HG03025 (cell line): ENCODE results near the gene CPNE2.

Source experiments
- ATAC-seq: cut with Tn5 transposase; IDR thresholded peaks from one replicate; pipeline ENCODE4 v1.9.1; 2021; ENCODE audit warnings: mild to moderate bottlenecking, moderate library complexity; ENCODE audit not compliant: unreplicated experiment, low FRiP score

CPNE2 gene

GRCh38 chr16:57140931-57141668 lies 48.7 kb downstream of the CPNE2 start:
- ATAC-seq, result no peak

- ATAC-seq, result no peak
Observed at GRCh38 chr16:57141822-57142631, 49.6 kb downstream of the CPNE2 start.

DNA sequence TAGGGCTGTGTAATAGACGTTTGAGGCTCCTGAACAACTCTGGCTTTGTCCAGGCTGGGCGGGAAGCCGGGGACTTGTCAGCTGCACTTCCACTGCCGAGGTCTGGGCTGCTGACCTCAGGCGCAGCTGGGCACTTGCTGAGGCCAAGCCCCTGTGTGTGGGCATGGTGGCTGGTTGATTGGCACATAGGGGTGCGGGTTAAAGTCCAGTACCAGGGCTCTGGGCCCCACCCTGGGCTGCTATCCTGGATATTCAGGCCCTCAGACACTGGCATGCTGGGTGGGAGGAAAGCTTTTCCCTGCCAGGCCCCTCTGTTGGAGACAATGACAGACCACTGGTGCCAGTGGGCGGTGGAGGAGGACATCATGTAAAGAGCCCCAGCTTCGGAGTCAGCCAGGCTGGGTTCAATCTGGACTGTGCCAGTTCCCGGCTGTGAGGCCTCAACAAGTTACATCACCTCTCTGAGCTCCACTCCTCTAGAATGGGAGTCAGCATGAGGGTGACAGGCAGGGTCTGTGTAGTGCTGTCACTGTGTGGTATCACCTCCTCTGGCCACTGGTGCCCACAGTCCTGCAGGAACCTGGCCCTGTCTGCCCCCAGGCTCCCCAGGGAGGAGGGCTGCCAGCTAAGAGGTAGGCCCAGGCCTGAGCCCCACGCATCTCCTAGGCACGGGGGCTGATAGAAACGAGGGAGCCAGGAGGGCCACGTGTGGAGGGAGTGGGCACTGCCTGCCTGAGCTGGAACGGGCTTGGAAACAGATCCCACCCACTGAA lies 51.0 kb downstream of the CPNE2 start:
- no peak for ATAC-seq

- ATAC-seq, result no peak
Observed at GRCh38 chr16:57144027-57144426, 51.6 kb downstream of the CPNE2 start.

DNA sequence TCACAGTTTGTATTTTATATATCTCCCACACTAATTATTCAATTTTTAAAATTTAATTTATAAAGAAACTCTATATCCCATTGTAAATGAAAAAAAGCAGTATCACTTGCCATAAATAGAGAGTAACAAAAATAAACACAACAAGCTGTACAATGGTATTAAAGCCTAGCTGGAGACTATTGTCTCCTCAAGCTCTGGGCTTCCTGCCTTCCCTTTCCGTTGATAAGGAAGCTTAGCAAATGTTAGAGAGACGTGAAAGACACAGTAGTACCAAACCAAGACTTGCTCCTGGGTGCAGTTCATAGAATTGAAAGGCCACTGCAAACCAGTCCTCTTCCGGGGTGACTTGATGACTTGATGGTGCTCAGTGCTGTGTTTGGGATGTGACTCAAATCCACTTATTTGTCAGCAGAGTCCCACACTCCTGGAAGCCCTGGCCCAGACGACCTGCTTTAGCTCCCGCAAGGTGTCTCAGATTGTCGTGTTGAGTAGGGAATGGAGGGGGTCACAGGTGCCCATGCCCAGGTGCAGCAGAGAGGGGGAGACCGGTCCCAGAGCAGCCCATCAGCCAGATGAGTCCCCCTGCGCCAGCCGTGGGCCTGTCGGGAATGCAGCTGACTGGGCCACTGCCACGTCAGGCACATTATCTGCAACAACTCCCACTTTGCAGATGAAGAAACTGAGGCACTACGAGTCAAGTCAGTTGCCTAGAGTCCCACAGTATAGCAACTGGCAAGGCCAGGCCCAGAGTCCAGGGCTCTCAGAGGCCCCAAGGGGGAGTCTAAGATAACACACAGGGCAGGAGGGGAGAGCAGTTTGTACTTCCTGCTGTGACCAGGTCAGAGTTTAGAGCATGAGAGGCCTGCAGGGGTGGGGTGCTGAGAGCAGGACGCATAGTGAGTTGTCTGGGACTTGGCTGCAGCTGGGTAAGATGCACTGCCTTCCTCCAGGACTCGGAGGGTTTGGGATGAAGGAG lies 53.0 kb downstream of the CPNE2 start:
- ATAC-seq, result no peak

- ATAC-seq, result no peak
Observed at GRCh38 chr16:57146040-57146647, 53.8 kb downstream of the CPNE2 start.

GRCh38 chr16:57146735-57147134 lies 54.4 kb downstream of the CPNE2 start:
- ATAC-seq, result no peak

DNA sequence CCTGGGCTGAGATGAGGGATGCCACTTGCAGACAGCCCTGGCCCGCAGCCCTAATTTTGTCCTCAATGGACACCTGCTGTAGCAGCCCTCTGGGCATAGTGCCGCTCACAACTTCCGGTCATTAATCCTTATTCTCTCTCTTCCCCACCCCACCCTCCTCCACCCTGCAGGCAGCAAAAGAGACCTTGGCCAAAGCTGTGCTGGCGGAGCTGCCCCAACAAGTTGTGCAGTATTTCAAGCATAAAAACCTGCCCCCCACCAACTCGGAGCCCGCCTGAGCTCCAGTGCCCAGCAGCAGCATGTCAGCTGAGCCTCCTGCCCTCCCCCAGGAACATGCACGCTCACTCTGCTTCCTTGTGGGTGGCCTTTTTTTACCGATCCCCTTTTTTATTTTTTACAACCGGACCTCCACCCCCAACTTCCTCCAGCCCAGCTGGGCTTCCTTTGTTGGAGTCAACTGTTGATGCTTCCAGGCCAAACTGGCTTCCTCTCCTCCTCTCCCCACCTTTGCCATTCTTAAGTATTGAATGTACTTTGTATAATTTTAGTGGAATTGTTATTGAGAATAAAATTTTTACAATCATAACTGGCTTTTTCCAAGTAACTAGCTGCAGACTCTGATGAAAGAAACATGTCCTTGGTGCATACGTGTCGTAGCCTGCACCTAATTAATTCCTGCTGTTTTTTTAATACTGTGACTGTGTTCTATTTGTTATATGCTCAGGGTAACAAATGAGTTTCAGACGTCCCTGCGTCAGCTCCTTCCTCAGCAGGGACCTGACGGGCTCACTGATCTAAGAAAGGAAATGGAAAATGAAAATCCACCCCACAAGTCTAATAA lies 55.2 kb downstream of the CPNE2 start:
- ATAC-seq, result no peak

- no peak for ATAC-seq
Observed at GRCh38 chr16:57148481-57148880, 56.1 kb downstream of the CPNE2 start.

GRCh38 chr16:57149391-57149790 lies 57.0 kb downstream of the CPNE2 start:
- no peak for ATAC-seq

- no peak for ATAC-seq
Observed at GRCh38 chr16:57150682-57151330, 58.4 kb downstream of the CPNE2 start.

GRCh38 chr16:57151369-57151768 lies 59.0 kb downstream of the CPNE2 start:
- ATAC-seq, result no peak

- no peak for ATAC-seq
Observed at GRCh38 chr16:57152096-57153093, 60.0 kb downstream of the CPNE2 start.

GRCh38 chr16:57153841-57154240 lies 61.5 kb downstream of the CPNE2 start:
- no peak for ATAC-seq

DNA sequence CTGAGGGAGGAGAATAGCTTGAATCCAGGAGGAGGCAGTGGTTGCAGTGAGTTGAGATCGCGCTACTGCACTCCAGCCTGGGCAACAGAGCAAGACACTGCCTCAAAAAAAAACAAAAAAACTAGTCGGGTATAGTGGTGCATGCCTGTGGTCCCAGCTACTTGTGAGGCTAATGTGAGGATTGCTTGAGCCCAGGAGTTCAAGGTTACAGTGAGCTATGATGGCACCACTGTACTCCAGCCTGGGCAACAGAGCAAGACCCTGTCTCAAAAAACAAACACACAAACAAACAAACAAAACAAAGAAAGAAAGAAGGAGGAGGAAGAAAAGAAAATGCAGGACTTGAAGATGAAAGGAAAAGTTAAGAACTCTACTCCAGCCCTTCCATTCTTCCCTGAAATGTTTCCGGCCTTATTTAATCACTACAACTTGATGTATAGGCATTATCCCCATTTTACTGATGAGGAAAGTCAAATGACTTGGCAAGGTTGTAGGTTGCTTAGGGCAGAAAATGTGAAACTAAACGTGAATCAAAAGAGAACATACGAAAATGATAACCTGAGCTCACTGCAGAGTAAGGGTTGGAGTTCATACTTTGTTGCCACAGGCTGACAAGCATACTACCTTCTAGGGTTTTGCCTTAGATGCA lies 63.4 kb downstream of the CPNE2 start:
- ATAC-seq, result no peak

DNA sequence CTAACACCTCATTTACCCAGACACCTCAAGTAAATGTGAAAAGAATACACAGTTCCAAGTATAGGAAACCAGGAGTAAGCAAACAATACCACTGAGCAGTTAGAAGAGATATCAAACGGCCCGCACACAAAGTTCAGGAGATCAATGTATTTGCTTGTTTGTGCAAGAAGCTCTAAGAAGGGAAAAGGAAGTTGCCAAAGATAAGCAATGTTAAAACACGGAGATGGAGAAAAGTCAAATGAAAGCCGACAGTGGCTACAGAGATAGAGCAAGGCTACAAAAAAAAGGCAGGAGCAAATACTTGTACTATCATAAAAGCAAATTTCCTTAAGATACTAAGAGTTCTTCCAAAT lies 63.9 kb downstream of the CPNE2 start:
- no peak for ATAC-seq

- no peak for ATAC-seq
Observed at GRCh38 chr16:57157533-57157932, 65.2 kb downstream of the CPNE2 start.
